HK-2 (cell line): Measurements from ENCODE around the gene PPP1CA.
"Not testable (repeated sequence)": the region's sequence is repeated elsewhere in the genome, so short reads cannot be mapped to it uniquely, and the experiment has no call there.

ENCODE experiments used
- DNase-seq: peaks from one replicate; pipeline ENCODE4 v3.0.0-alpha.2; 2018; ENCODE audit not compliant: unreplicated experiment

The PPP1CA gene

DNA sequence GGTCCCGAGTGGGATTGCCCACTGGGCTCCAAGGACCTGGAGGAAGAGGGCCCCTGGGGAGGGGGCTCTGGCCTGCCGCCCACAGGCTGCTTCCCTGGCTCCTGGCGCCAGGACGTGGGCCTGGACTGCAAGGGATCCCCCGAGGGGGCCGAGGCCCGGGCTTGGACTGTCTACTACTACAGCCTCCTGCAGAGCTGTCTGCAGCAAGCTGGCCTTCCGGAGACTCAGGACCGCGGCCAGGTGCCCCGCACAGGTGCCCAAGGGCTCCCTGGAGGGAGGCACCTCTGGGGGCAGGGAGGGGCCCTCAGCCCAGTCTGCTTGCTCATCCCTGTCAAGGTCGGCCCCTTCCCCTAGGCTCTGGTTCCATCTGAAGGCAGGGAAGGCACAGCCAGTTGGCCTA is 15.8 kb upstream of the PPP1CA start:
- no peak for DNase-seq

DNA sequence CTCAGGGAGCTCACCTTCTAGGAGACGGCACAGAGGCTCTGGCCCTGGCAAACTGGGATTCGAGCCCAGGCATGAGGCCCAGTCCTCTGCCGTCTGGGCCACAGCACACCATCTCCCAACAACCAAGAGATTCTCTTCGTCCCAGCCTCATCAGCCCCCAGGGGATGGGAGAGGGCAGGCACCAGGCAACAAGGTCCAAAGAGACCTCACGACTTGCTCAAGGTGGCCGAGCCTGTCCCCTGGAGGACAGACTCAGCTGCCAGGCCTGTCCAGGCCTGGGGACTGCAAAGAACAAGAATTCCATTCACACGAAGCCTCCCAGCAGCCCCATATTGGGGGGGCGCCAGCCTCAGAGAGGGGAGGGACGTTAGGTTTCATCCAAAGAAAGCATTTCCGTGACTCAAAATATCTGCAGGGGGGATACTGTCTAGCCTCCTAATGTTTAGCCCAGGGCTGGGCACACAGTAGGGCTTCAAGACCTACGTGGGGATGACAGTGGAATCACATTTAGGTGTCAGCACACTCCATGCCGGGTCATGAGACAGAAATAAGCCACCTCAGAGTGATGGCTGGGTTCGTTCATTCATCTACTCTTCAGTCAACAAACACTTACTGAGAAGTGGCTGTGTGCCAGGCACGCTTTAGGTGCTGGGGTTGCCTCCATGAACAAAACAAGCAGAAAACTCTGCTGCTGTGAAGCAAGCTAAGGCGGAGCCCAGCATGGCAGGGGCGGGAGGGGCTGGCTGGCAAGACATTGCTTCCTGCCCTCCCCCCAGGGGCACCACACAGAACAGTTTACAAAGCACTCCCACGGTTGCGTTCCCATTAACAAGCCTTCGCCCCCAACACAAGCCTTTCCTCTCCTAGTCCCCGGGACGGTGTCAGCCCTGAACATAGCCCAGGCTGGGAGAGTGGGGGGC is 15.0 kb upstream of the PPP1CA start:
- no peak for DNase-seq

DNA sequence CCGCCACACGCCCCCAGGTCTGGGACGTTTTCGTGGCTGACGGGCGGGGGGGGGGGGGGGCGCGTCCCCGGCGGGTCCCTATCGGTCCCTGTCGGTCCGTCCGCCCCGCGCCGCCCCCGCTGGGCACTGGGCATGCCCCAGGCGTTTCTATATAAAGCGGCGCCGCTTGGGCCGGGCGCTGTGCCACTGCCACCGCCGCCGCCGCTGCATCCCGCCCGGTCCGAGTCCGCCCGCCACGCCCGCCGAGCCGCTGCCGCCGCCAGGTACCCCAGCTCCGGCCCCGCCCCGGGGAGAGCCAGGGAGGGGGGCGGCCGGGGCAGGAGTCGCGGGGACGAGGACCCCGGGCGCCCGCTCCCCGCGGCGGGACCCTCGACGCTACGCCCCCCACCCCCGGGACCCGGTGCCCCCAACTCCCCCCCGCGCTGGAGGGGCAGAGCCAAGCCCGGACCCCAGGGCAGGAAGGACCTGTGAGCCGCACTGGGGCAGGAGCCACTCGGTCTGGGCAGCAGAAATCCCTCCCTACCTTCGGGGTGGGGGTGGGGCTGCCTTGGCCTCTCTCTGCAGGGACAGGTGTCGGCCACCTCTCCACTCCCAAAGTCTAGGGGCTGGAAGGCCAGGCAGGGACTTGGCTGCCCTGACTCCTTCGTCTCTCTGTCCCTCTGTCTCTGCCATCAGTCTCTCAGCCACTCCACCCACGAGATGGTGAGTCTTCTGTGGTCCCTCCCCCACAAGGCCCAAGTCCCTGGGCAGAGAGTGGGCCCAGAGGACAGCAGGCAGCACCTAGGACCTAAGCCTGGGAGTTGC is 14.0 kb upstream of the PPP1CA start, which contains the start of gene CARNS1:
Gene CARNS1, plus strand, starts transcription at position 178 of the 804 bp plus-strand sequence. Its CDS starts 522 bp downstream, at position 700.
- DNase-seq = no peak

DNA sequence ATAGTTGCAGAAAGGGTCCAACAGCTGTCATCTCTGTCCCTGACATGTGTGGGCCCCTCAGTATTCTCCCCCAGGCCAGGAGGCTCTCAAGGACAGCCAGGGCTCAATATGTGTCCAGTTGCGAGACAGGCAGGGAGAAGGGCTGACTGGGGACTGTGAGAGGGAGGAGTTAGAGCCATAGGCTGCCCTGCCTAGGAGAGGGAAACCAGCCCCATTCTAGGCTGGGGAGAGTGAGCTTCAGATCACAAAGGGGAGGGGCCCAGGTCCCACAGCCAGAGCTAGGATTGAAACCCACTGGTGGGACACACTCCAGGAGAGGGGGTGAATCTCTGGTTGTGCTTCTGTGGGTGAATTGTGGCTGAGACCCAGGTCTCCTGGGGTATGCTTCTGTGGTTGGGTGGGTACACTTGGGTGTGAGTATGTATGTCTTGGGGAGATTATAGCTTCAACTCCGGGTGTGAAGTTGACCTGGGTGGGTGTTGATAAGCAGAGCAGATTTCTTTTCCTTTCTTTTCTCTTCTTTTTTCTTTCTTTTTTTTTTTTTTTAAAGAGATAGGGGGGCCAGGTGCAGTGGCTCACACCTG is 11.7 kb upstream of the PPP1CA start:
- DNase-seq = no peak

DNA sequence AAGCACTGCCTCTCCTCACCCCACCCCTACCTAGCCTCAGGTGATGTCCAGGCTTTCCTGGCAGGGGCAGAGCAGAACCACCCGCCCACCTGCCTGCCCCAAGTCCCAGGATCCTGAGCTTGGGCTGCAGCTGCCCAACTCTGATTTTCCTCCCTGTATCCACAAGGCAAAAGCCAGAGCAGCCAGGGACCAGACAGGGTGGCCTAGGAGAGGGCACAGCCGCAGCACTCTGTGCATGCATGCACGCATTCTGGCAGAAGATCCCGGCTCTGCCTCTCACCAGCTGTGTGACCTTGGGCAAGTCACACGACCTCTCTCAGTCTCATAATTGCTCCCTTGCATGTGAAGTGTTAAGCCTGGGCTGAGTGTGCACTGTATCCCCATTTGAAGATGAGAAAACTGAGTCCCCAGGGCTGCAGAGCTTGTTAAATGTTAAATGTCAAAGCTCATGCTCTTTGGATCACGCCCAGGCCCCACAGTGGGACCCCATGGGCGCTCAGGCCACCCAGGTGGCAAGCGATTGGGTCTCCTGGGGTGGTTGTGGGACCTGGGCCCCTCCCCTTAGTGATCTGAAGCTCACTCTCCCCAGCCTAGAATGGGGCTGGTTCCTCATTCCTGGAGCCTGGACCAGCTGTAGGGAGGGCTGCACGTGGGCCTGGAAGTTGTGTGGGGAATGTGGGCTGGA is 11.0 kb upstream of the PPP1CA start:
- DNase-seq = no peak

DNA sequence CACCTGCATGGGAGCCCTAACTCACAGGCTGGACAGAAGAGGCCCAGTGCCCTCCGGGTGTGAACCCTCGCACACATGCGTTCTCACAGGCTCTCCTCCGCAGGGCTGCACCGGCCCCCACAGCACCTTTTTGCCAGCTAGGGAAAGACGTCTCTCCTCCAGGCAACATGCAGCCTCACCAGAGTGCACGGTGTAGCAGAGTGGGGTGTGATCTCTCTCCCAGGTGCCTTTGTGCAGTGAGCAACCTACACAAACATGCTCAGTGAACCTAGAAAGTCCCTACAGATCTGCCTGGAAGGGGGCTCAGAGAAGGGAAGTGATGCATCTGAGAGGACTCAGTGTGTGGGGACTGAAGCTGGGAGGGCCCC is 10.1 kb upstream of the PPP1CA start:
- no peak for DNase-seq

DNA sequence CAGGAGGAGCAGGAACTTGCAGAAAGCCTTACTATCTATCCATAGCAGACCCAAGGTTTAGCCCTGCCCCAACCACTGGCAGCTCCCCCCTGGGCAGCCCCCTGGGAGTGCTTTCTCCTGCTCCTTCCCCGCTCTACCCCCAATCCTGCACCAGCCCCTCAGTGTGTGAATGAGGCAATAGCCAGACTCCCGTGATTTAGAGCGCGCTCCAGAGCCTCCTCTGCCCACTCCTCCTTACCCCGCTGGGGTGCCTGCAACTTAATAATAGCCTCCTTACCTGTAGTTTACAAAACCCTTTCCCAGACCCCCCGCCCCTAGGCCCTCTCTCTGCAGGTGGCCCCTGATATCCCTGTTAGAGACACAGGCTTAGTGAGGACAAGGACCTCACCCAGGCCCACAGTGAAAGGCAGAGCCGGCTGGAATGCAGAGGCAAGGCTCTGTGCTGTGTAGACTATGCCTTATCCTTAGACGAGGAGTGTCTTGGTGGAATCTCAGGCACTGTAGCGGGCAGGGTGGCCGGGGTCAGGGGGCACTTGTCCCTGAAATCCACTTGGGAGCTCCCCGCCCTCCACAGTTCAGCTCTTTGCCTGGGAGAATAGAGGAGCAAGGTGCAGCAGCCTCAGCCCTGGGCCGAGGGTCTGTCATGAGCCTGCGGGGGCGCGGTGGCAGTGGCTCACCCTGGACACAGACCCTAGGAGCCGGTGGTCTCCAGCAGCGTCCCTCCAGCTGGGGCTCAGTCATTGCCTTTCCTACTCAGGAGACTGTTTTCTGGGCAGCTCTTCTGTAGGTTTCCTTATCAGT is 9.5 kb upstream of the PPP1CA start:
- DNase-seq = no peak

DNA sequence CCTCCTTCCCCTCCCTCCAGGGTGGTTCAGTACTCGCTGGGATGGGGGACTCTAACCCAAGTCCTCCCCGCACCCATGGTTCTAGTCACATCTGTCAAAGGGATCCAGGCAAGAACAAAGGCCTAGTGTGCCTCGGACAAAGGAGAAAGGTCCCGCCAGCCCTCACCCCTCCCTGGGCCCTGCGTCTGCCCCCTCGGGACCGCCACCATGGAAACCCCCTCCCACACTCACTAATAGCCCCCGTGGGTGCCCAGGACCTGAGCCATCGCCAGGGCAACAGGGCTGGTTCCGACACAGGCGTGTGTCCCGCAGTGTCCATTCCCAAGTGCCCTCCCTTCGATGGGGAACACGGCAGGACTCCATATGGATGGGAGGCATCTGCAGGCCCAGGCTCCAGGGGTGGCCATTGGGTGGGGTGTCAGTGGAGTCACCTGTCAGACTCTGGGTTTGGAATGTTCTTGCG is 8.7 kb upstream of the PPP1CA start:
- DNase-seq = no peak

DNA sequence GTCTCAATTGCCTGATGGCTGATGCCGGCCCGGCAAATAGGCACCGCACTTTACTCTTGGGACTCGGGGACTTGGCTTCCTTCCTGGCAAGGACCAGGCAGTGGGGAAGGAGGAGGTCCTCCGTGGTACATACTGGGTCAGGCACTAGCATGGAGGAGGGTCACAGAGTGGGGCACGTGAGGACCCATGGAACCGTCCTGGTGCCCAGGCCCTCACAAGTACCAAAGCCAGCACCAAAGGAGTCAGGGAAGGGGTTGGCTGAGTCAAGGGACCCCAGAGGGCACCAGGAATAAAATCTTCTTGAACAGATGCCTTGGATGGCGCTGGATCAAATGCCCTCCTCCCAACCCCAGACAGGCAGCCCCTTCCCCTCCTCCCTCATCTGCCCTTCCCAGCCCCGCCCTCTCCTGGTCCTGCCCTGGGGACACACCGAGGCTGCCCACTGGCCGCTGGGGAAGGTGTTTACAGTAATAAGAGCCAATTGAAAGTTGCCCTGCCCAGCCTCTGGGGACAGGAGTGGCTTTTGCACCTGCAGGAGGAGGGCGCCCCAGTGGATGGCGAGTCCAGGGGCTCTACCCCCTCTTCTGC is 8.2 kb upstream of the PPP1CA start:
- DNase-seq = no peak

DNA sequence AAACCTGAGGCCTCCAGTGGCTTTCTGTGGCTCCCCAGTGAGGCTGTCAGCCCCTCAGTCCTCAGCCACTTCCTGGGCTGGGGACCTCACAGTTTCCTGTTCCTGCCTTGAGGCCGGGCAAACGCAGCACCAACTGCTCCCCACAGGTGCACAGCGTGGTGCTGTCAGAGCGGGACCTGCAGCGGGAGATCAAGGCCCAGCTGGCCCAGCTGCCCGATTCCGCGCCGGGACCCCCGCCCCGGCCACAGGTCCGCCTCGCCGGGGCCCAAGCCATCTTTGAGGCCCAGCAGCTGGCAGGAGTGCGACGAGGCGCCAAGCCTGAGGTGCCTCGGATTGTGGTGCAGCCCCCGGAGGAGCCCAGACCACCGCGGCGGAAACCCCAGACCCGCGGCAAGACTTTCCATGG is 7.6 kb upstream of the PPP1CA start:
- DNase-seq = no peak

DNA sequence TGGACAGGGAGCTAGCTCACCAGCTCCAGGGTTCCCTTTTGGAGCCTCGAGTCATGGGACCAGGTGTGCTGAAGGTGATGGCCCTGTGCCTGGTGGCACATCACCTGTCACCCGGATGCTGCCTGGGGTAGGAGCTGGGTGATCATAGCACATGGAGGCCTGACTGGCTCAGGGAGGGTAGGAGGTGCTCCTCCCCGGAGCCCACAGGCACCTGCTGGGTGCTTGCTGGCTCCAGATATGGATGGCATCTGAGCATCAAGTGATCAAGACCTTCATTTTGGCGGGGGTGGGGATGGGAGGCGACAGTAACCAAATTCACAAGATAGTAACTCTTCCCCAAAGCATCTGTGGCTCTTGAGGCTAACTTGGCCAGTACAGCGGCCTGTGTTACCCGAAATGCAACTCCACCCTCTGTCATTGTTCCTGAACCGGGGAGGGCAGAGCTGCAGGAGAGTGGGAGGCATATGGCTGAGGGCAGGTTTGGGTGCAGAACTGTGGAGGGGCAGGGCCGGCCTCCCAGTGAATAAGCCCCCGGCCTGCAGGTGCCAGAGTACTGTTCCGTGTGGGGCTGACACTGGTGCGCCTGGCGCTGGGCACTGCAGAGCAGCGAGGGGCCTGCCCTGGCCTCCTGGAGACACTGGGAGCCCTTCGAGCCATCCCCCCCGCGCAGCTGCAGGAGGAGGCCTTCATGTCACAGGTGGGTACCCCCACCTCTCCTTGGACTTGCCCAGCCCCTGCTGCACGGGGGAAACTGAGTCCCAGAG is 7.0 kb upstream of the PPP1CA start:
- no peak for DNase-seq

DNA sequence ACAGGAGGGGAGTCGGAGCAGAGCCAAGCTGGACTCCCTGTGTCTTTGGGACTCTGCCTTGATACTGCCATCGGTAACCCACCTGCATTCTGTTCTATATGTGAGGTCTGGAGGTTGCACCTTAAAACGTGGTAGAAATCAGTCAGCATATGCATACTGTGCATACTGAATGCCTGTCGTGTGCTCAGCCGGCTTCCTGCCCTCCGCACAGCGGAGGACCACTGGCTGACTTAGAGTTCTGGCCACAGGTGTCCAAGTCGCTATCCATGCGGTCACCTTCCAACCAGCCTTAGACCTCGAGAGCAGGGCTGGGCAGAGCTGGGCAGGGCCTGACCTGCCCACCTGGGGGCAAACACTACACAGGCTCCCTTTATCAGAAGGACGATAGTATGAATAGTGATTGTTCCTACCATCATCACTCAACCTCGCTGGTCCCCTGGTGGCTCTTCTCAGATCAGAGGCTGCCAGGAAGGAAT is 6.1 kb upstream of the PPP1CA start:
- DNase-seq = no peak

DNA sequence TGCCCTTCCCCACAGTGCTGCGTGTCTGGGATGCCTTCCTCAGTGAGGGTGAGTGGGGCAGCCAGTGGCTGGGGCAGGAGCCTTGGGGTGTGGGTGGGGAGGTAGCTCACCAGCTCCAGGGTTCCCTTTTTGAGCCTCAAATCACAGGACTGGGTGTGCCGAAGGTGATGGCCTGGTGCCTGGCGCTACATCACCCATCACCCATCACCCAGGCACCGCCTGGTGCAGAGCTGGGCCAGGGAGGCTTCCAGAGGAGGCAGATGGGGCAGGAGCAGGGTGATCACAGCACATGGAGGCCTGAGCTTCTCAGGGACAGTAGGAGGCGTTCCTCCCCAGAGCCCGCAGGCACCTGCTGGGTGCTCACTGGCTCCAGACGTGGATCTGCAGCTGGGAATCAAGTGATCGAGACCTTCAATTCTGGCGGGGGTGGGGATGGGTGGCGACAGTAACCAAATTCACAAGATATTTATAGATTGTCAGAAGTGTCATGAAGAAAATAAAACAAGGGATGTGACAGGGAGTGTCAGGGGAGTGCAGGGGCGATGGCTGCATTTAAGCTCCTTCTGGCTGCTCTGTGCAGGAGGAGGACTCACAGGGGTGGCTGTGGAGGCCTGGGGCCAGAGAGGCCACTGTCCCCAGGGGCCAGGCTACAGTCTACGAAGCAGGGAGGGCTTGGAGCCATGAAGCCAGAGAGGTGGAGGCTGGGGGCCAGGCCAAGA is 5.5 kb upstream of the PPP1CA start:
- no peak for DNase-seq

DNA sequence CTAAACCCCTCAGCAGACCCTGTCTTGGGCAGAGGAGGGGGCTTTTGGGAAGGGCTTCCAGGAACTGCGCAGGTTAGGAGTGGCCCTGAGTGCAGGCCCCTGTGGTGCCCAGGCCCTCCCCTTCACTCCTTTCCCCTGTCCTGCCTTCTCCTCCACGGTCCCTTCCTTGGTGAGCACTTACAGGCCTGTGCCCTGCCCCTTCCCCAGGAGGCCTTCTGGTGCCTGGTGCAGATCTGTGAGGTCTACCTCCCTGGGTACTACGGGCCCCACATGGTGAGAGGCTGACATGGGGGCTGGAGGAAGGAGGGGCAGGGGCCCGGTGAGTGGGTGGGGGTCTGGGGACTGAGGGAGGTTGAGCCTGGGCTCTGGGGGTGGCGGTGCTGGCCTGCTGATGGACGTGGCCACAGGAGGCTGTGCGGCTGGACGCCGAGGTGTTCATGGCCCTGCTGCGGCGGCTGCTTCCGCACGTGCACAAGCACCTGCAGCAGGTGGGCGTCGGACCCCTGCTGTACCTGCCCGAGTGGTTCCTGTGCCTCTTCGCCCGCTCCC is 4.8 kb upstream of the PPP1CA start:
- DNase-seq = no peak

DNA sequence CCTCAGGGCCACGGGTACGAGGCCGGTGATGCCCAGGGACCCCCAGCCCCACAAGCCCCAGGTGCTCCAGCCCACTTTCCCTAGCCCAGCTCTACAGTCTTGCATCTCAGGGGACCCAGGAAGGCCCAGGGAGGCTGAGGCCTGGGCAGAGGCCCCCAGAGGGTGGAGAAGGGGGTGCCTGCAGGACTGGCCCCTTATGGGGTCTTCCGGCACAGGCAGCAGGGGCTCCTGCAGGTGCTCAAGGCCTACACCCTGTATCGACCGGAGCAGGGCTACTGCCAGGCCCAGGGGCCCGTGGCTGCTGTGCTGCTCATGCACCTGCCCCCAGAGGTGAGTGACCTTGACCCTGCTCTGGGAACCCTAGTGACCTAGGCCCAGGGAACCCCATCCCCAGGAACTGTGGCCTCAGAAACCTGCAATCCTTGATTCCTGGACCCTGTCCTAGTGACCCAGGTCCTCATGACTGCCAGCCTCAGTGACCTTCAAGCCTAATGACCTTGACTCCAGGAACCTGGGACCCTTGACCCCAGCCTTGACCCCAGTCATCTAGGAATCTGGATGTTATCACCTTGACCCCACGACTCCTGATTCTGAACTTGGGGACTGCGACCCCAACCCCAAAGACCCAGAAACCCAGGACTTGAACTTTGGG is 4.2 kb upstream of the PPP1CA start:
- no peak for DNase-seq

DNA sequence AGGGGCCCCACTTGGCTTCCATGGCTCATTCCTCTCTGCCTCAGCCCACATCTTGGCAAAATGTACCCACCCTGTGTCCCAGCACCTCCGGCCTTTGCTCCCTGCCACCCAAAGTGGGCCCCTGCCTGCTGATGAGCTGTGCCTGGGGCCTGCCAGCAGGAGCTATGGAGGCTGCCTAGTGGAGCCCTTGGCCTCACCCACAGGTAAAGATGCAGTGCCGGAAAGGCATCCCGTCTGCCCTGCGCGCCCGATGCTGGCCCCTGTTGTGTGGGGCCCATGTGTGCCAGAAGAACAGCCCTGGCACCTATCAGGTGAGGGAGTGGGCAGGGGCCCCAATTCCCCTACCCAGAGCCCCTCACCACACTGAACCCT is 3.5 kb upstream of the PPP1CA start:
- no peak for DNase-seq

DNA sequence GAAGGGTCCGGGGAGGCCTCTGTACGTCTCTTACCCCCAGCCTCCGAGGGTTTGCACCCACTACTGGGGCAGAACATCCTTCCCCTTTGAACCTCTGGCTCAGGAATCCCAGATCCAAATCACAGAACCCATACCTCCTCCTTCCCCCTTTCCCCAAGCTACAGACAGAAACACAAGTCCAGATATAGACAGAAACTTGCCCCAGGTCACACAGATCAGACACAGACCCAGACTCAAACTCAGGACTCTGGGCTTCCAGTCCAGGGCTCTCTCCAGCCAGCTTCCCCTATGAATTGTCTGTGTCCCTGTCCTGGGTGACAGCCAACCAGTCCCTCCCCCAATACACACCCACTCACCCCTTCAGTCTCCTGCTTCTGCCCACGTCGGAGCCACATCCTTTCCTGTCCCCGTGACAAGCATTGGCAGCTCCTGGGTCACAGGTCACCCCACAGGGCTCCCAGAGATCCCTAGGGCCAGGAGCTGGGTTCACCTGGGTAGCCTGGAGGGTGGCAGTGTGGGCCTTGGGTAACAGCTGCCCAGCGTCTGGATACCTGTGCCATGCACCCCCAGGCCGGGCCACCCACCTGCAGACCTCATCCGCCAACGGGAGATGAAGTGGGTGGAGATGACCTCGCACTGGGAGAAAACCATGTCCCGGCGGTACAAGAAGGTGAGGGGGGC is 3.0 kb upstream of the PPP1CA start:
- DNase-seq = no peak

DNA sequence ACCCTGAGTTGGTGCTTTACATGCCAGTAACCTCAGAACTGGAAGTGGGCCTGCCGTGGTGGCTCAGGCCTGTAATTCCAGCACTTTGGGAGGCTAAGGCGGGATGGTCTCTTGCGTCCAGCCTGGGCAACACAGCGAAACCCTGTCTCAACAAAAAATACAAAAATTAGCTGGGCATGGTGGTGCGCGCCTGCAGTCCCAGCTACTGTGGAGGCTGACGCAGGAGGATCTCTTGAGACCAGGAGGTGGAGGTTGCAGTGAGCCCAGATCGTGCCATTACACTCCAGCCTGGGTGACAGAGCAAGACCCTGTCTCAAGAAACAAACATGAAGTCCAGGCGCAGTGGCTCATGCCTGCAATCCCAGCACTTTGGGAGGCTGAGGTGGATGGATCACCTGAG is 1.4 kb upstream of the PPP1CA start:
- not testable (repeated sequence) for DNase-seq
